Activated CD4-positive, alpha-beta T cell treated with anti-CD3 and anti-CD28 coated beads, Interleukin-2, amount 10 ng/mL, durations not matched to agents 7 days and 5 days (primary cell): ENCODE results near the gene CDK7. TPM values are rescaled to one million over a fixed set of nuclear protein-coding genes. Genes with fewer than 3 reads are reported as not detected.

Source experiments
- CTCF ChIA-PET: fragments of 350-600 bp; sonication (Branson Sonifier 250); formaldehyde crosslinking; loops from one replicate; lab custom pipeline; 2021; ENCODE audit warnings: antibody characterized with exemption; lab: Charles Lee
- POLR2A ChIA-PET: fragments of 350-600 bp; sonication (Branson Sonifier 250); formaldehyde crosslinking; loops from one replicate; lab custom pipeline; 2021; ENCODE audit warnings: antibody characterized with exemption; lab: Charles Lee
- DNase-seq: peaks from one replicate; pipeline ENCODE4 v3.0.0-alpha.2; 2020
- H3K27ac Mint-ChIP-seq: one replicate; pipeline ENCODE4 v1.8.0; 2021; ENCODE audit warnings: mild to moderate bottlenecking, moderate library complexity, mixed read lengths
- H3K27me3 Mint-ChIP-seq: one replicate; pipeline ENCODE4 v1.8.0; 2021; ENCODE audit warnings: mixed read lengths
- H3K36me3 Mint-ChIP-seq: one replicate; pipeline ENCODE4 v1.8.0; 2021; ENCODE audit warnings: low read depth, mixed read lengths
- H3K4me1 Mint-ChIP-seq: one replicate; pipeline ENCODE4 v1.8.0; 2021; ENCODE audit warnings: mixed read lengths
- H3K4me3 Mint-ChIP-seq: one replicate; pipeline ENCODE4 v1.8.0; 2021; ENCODE audit warnings: mild to moderate bottlenecking, moderate library complexity, mixed read lengths
- H3K9me3 Mint-ChIP-seq: one replicate; pipeline ENCODE4 v1.8.0; 2021; ENCODE audit warnings: mixed read lengths
- total RNA-seq, 2 experiments: library from RNA; stranded (reverse); gene quantifications; one replicate each; pipeline ENCODE4 v1.2.3, GENCODE V29; 2021

The CDK7 gene
- total RNA-seq, 2 experiments from 2014 or later = 24.3 to 29.1 TPM

DNA sequence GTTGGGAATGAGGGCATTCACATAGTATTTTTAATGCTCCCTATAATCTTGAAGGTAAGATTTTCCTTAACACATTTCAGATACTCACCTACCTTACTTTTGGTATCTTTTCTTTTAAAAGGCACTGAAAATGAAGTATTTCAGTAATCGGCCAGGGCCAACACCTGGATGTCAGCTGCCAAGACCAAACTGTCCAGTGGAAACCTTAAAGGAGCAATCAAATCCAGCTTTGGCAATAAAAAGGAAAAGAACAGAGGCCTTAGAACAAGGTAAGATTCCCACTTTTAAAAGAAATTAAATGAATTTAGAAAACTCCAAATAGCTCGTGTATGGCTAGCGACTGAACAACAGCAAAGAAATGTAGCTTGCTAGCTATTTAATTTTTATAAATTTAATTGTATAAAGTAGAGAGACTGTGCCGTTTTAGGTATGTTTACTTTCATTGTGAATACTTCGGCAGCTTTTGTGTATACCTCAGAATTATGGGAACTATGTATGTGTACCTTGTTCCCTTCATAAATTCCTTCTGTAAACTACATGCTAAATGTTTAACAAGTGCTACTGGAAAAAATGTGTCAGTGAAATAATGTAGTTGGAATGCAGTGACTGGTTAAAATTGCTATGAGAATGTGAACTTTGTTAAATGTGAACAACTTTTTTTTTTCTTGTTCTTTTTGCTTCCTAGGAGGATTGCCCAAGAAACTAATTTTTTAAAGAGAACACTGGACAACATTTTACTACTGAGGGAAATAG, 41.9 kb downstream of the CDK7 start:
- ChIA-PET POLR2A (interaction anchor here (0.6 kb wide), 1 partner anchor 23 kb away, joined by 3 read pairs; no protein-coding TSS in a partner anchor), CTCF (no interaction called here)
- no peaks in the 10 kb centered on the region for H3K9me3 Mint-ChIP-seq
- H3K4me3 Mint-ChIP-seq = no peak overlapping the region
- peaks cover 42% of the 10 kb centered on the region for H3K36me3 Mint-ChIP-seq
- DNase-seq = no peak
- H3K27me3 Mint-ChIP-seq = no peaks in the 10 kb centered on the region
- H3K27ac Mint-ChIP-seq = no peak overlapping the region
- peaks cover 13% of the 10 kb centered on the region for H3K4me1 Mint-ChIP-seq

DNA sequence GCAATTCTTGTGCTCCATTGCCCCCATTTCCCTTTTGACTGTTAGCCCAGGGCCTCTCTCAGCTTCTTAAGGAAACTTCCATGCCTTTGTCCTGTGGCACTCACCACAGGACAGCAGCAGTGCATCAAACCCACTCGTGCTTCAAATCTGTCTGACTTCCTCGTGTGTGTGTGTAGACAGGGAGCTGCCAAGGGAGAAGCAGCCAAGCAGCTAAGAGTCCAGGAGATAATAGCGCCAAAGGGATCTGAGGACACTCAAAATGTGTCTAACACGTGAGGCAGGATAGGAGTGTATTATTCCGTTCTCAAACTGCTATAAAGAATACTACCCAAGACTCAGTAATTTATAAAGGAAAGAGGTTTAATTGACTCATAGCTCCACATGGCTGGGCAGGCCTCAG, 44.8 kb downstream of the CDK7 start:
- DNase-seq = no peak
- Mint-ChIP-seq H3K36me3 (peaks cover 41% of the 10 kb centered on the region), H3K4me1 (no peaks in the 10 kb centered on the region), H3K9me3 (no peaks in the 10 kb centered on the region), H3K4me3 (no peak overlapping the region), H3K27ac (no peak overlapping the region), H3K27me3 (no peaks in the 10 kb centered on the region)
- CTCF ChIA-PET = interaction anchor here (1.0 to 1.6 kb wide), 4 partner anchors 12 to 186 kb away, joined by 3 to 7 read pairs (median 4); partner anchors contain the start of gene SLC30A5
- POLR2A ChIA-PET = no interaction called here

DNA sequence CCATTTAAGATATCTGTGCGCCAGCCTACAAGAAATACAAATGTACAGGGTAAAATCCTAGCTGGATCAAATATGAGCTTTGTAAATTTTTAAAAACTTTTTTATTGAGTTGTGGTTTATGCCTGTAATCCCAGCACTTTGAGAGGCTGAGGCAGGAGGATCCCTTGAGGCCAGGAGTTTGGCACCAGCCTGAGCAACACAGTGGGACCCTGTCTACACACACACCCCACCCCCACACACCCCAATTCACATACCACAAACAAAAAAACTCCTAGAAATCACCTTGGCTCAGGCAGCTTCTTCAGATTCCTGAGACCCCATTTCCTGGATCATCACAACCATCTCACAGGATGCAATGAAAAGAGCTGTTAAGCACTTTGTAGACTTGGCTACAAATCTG, 46.4 kb downstream of the CDK7 start:
- Mint-ChIP-seq H3K9me3 (no peaks in the 10 kb centered on the region), H3K36me3 (peaks cover 37% of the 10 kb centered on the region), H3K27me3 (no peaks in the 10 kb centered on the region), H3K4me1 (no peaks in the 10 kb centered on the region), H3K4me3 (no peak overlapping the region), H3K27ac (no peak overlapping the region)
- CTCF ChIA-PET = interaction anchor here (1.3 kb wide), 1 partner anchor 18 kb away, joined by 5 read pairs; no protein-coding TSS in a partner anchor
- DNase-seq = no peak
- POLR2A ChIA-PET = no interaction called here

DNA sequence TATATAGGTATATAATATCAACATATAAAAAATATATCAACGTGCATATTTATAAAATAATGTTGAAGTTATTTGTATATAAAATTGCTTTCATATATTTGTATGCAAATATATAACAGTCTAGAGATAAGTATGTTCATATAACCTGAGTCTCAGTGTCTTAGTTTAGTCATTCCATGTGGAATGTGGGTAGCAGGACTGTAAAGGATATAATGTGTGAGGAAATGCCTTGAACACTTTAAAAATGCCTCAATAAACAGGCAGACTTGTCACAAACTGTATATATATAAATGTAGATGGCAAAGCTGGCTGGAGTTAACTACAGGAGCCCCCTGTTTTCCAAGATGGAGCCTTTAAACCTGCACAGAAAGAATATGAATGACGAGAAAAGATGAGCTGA, 49.5 kb downstream of the CDK7 start:
- no peak for DNase-seq
- Mint-ChIP-seq H3K36me3 (peaks cover 22% of the 10 kb centered on the region), H3K4me1 (no peaks in the 10 kb centered on the region), H3K4me3 (no peak overlapping the region), H3K9me3 (no peaks in the 10 kb centered on the region), H3K27me3 (no peaks in the 10 kb centered on the region), H3K27ac (no peak overlapping the region)
- ChIA-PET CTCF (no interaction called here), POLR2A (no interaction called here)

DNA sequence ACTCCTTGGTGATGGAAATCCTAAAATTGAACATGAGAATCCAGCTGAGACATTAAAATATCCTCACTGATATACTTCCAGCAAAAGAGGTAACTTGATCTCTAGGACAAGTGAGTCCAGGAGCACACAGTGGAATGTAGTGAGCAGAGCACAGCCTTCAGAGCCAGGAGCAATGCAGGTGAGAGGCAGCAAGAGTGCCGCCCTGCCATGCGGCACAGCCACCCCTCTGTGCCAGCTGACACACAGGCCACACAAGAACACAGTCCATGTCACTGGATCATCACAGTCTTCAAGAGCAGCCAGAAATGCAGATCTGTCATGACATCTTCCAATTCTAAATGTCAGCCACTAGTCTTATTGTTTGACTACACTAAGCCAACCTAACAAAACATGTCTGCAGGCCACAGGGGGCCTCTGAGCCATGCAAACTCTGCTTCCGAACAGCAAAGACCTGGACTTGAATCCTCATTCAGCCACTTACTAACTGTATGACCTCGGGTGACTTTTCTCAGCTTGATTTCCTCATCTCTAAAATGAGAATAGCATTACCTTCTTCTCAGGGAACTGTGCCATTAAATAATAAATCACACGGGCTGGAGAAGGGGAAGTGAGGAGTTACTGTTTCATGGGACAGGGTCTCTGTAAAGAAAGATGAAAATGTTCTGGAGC, 50.9 kb downstream of the CDK7 start:
- ChIA-PET CTCF (interaction anchor here (0.9 kb wide), 1 partner anchor 14 kb away, joined by 3 read pairs; no protein-coding TSS in a partner anchor), POLR2A (interaction anchor here (0.6 kb wide), 1 partner anchor 8 kb away, joined by 4 read pairs; no protein-coding TSS in a partner anchor)
- Mint-ChIP-seq H3K9me3 (no peaks in the 10 kb centered on the region), H3K4me3 (no peak overlapping the region), H3K27ac (no peak overlapping the region), H3K27me3 (no peaks in the 10 kb centered on the region), H3K4me1 (no peaks in the 10 kb centered on the region), H3K36me3 (peaks cover 15% of the 10 kb centered on the region)
- no peak for DNase-seq

DNA sequence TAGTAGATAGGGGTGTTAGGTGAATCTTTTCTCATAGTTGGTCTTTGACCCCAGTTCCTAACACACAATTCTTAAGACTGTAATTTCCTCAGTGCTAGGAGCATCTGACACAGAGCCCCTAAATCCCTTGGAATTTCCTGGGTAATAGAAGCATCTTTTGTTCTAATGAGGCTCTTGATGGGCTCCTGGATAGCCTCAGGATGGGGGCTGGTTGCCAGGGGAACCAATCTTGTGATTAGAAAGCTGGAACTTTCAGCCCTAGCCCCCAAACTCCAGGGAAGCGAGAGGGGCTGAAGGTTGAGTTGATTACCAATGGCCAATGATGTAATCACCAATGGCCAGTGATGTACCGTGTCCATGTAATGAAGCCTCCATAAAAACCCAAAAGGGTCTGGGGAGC, 53.4 kb downstream of the CDK7 start:
- Mint-ChIP-seq H3K9me3 (no peaks in the 10 kb centered on the region), H3K36me3 (peaks cover 5% of the 10 kb centered on the region), H3K27ac (no peak overlapping the region), H3K27me3 (no peaks in the 10 kb centered on the region), H3K4me3 (no peak overlapping the region), H3K4me1 (no peaks in the 10 kb centered on the region)
- ChIA-PET CTCF (interaction anchor here (1.5 to 1.8 kb wide), 2 partner anchors 11 to 18 kb away, joined by 4 read pairs; no protein-coding TSS in a partner anchor), POLR2A (no interaction called here)
- no peak for DNase-seq

DNA sequence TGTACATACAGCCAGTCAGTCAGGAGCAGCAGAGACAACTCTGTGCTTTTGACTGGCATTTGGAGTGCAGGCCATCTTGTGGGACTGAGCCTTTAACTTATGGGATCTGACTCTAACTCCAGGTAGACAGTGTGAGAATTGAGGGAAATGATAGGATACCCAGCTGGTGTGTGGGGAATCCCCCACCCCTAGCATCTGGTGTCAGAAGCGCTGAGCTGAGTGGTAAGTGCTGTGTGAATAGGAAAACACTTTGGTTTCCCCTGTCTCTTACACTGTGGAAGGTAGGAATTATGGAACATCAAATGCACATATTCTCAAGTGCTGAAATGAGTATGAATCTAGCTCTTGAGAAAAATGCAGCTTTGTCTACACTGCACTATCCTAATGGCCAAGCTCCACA, 54.0 kb downstream of the CDK7 start:
- POLR2A ChIA-PET = no interaction called here
- Mint-ChIP-seq H3K36me3 (peaks cover 5% of the 10 kb centered on the region), H3K27me3 (no peaks in the 10 kb centered on the region), H3K4me3 (no peak overlapping the region), H3K4me1 (no peaks in the 10 kb centered on the region), H3K9me3 (no peaks in the 10 kb centered on the region), H3K27ac (no peak overlapping the region)
- DNase-seq = no peak
- CTCF ChIA-PET = interaction anchor here (1.5 to 1.8 kb wide), 2 partner anchors 10 to 18 kb away, joined by 4 read pairs; no protein-coding TSS in a partner anchor

DNA sequence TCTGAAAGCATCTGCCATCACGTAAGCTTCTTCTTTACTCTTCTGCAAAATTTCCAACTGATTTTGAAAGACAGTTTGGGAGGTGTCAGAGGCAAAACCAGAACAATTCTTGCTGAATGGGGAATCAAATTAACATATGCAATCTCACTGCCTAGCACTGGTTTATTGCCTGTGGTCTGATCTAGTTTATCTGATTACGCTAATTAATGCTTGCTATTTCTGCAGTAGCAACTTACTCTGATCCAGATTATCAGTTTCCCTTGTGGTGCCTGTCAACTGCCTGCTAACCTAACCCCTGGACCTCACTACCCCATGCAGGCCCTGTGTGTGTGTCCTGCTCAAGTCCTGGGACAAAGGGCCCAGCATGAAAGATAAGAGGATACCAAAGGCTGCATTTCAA, 57.6 kb downstream of the CDK7 start:
- ChIA-PET CTCF (interaction anchor here (0.7 kb wide), 1 partner anchor 18 kb away, joined by 3 read pairs; no protein-coding TSS in a partner anchor), POLR2A (no interaction called here)
- no peaks in the 10 kb centered on the region for H3K27me3 Mint-ChIP-seq
- H3K9me3 Mint-ChIP-seq = no peaks in the 10 kb centered on the region
- DNase-seq = no peak
- H3K36me3 Mint-ChIP-seq = peaks cover 3% of the 10 kb centered on the region
- H3K4me3 Mint-ChIP-seq = no peak overlapping the region
- H3K27ac Mint-ChIP-seq = no peak overlapping the region
- H3K4me1 Mint-ChIP-seq = no peaks in the 10 kb centered on the region

DNA sequence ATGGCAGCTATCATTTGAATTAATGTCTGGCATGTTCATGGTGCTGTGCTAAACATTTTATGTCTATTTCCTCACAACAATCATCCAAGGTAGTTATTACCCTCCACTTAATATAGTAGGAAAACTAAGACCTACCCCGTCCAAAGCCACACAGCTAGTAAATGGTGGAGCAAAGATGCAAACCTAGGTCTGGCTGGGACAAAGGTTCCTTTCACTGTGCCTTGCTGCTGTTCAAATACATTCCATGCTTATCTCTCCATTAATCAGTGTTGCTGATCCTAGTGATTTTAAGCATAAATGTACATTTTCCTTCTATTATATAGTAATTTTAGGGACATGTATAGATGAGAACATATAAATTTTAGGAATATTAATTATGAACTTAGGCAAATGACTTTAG, 59.2 kb downstream of the CDK7 start:
- ChIA-PET POLR2A (interaction anchor here (0.6 kb wide), 1 partner anchor 8 kb away, joined by 4 read pairs; no protein-coding TSS in a partner anchor), CTCF (interaction anchor here (0.6 kb wide), 2 partner anchors 26 to 102 kb away, joined by 3 to 4 read pairs; no protein-coding TSS in a partner anchor)

DNA sequence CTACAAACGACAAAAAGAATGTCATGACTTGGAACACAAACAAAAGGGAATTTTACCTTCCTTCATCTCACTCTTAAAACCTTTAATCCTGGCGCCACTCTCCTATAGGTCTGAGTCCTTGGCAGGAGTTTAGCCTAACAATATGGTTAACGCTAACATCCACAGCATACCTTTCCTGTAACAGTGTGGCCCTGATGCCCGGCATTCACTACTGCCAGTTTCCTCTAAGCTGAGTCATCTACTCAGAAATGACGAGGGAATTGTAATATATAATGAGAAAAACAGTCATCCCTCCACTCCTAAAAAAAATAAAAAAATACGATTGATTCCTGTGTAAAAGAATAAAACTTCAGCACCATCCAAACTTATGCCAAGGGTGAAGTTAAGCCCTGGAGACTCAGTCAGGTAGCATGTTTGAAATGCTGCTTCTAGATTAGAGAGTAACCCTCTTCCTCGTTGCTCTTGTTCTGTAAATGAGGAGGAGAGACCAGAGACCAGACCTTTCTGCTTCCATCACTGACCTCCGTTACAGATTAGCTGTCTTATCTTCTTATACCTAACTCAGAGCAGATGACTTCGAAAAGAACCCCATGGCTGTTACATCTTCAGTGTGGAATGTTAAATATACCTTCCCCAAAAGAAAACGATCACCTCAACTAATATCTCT, 60.5 kb downstream of the CDK7 start:
- DNase-seq = no peak
- H3K27ac Mint-ChIP-seq = no peak overlapping the region
- H3K4me3 Mint-ChIP-seq = no peak overlapping the region

More for the DNA sequence above, 59.2 kb downstream of the CDK7 start:
- no peaks in the 10 kb centered on the region for H3K27me3 Mint-ChIP-seq
- no peak overlapping the region for H3K27ac Mint-ChIP-seq
- no peaks in the 10 kb centered on the region for H3K9me3 Mint-ChIP-seq
- peaks cover 3% of the 10 kb centered on the region for H3K36me3 Mint-ChIP-seq
- H3K4me3 Mint-ChIP-seq = no peak overlapping the region
- no peaks in the 10 kb centered on the region for H3K4me1 Mint-ChIP-seq
- DNase-seq = no peak

DNA sequence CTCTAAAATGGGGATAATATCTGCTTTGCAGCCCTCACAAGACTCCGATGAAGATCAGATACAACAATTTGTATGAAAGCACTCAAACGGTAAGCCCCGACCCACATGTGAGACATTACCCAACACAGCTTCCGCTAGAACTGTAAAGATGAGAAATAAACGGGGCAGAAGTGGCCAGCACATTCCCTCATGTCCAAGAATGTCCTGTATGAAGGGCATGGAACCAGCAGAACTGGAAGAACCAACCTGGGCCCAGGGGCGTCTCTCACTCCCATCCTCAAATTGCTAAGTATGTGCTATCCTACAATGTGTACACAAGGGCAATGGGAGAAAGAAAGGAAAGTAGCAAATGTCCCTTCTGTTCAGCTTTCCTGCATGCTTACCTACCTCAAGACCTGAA, 64.9 kb downstream of the CDK7 start:
- Mint-ChIP-seq H3K4me3 (no peak overlapping the region), H3K36me3 (peaks cover 6% of the 10 kb centered on the region), H3K9me3 (no peaks in the 10 kb centered on the region), H3K4me1 (no peaks in the 10 kb centered on the region), H3K27ac (no peak overlapping the region), H3K27me3 (no peaks in the 10 kb centered on the region)
- DNase-seq = no peak
- POLR2A ChIA-PET = interaction anchor here (0.8 kb wide), 1 partner anchor 23 kb away, joined by 3 read pairs; no protein-coding TSS in a partner anchor
- CTCF ChIA-PET = interaction anchor here (1.2 to 1.6 kb wide), 3 partner anchors 11 to 36 kb away, joined by 3 to 5 read pairs (median 4); no protein-coding TSS in a partner anchor

More for the DNA sequence above, 60.5 kb downstream of the CDK7 start:
- peaks cover 6% of the 10 kb centered on the region for H3K36me3 Mint-ChIP-seq
- ChIA-PET POLR2A (no interaction called here), CTCF (no interaction called here)
- no peaks in the 10 kb centered on the region for H3K4me1 Mint-ChIP-seq
- H3K27me3 Mint-ChIP-seq = no peaks in the 10 kb centered on the region
- no peaks in the 10 kb centered on the region for H3K9me3 Mint-ChIP-seq

DNA sequence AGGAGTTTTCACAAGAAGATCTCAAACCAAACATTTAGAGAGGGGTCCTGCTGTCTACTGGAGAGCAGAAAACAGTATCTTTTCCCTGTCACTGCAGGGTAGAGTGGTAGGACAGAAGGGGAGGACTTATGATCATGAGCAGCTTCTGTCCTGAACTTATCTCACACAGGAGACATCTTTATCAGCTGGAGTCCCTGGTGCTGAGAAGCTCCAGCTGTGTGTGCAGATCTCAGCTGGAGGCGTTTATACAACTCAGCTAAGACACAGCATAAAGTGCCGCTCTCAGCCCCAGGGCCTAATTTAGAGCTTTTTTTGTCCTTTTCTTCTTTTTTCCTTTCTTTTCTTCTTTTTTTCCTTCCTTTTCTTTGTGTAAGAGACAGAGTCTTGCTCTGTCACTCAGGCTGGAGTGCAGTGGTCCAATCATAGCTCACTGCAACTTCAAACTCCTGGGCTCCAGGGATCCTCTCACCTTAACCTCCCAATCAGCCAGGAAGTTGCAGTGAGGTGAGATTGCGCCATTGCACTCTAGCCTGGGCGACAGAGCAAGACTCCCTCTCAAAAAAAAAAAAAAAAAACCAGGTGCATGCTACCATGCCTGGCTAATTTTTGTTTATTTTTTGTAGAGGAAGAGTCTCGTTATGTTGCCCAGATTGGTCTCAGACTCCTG, 66.0 kb downstream of the CDK7 start:
- H3K9me3 Mint-ChIP-seq = no peaks in the 10 kb centered on the region
- H3K27me3 Mint-ChIP-seq = no peaks in the 10 kb centered on the region
- POLR2A ChIA-PET = no interaction called here
- no peak for DNase-seq
- no peak overlapping the region for H3K4me3 Mint-ChIP-seq
- H3K36me3 Mint-ChIP-seq = peaks cover 3% of the 10 kb centered on the region
- H3K27ac Mint-ChIP-seq = peak overlapping the region; percentile 58
- no peaks in the 10 kb centered on the region for H3K4me1 Mint-ChIP-seq
- CTCF ChIA-PET = interaction anchor here (1.2 kb wide), 1 partner anchor 37 kb away, joined by 3 read pairs; no protein-coding TSS in a partner anchor
